NCI-H524 treated with DMSO at 0.1 percent for 48 hours (cell line): ENCODE data around the gene OST4.

Experiments used
- DNase-seq: peaks from one replicate; lab custom pipeline; 2025; lab: John Stamatoyannopoulos, UW

The OST4 gene

DNA sequence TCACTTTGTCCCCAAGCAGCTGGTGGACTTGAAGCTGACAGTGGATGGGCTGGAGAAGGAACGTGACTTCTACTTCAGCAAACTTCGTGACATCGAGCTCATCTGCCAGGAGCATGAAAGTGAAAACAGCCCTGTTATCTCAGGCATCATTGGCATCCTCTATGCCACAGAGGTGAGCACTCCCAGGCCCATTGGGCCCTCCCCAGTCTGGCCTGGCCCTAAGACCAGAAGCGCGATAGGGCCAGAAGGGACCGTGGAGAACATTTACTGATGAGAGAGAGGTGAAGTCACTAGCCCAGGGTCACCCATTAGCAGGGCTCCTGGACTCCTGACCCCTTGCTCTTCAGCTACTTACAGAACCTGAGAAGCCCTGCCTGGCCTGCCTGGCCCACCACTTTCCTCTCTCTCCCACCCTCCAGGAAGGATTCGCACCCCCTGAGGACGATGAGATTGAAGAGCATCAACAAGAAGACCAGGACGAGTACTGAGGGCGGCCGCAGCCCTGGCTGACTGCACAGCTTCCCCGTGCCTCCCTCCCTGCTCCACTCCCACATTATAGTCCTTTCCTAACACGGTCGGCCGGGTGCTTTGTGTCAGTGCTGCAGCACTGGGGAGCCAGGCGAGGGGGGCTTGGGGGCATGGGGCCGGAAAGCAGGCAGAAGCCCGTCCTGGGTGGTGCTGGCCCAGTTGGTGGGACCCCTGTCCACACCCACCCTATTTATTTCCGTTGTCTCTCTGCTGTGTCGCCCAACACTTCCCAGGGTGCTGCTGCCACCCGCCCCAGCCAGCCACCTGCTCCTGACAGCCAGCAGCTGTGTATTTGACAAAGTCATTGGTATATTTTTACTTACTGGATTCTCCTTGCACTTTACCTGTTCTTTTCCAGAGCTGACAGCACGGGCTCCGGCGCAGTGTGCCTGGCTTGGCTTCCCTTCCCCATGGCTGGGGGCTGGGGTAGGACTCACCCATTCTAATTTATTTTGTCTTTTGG lies 45.3 kb downstream of the OST4 start:
- no peak for DNase-seq

DNA sequence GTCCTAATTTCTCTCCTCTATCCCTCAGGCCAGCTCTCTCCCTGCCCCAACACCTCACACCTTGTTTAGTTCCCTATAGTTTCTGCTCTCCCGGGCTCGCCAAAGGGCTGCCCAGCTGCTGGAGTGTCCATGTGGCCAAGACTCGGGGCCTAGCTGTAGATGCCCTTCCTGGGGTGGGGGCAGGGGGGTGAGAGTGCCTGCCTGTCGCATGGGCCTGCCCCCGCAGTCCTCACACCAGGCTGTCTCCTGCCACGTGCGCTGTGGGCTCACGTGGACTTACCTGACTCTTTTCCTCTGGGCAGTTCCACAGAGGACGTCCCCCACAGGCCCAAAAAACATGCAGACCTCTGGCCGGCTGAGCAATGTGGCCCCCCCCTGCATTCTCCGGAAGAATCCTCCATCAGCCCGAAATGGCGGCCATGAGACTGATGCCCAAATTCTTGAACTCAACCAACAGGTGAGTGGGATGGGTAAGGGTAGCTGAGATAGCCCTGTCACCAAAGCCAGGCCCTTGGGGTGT lies 46.1 kb downstream of the OST4 start:
- DNase-seq = no peak

DNA sequence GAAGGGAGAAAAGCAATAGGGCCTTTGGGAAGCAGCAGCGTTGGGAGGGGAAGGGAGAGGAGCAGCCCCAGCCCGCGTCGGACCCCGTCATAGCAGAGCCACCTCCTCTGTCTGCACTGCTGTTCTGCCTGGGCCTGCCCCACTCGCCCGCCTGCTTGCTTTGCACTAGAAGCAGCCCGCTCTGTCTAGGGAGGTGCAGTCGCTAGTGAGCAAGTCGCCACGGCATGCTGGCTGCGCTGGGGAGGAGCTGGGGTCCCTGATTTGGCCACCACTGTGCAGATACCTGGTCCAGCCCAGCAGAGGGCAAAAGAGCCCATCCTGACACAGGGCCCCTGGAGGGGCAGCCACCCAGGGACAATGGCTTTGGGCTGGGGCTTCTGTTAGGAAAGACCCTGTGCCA lies 46.6 kb downstream of the OST4 start:
- DNase-seq = no peak

DNA sequence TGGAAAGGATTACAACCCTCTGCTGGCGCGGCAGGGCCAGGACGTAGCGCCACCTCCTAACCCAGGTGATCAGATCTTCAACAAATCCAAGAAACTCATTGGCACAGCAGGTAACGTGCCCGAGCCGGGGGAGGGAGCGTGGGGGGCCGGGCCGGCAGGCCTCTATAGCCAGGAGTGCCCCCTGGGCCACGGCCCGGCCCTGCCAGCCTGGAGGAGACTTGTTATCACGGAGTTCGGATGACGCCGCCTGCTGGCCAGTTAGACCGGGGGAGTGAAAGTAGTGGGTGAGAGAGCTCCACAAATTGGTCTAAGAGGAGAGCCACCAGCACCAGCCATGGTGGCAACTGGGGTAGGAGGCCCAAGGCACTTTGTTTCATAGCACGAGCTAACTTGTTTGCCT lies 47.3 kb downstream of the OST4 start:
- DNase-seq = no peak

DNA sequence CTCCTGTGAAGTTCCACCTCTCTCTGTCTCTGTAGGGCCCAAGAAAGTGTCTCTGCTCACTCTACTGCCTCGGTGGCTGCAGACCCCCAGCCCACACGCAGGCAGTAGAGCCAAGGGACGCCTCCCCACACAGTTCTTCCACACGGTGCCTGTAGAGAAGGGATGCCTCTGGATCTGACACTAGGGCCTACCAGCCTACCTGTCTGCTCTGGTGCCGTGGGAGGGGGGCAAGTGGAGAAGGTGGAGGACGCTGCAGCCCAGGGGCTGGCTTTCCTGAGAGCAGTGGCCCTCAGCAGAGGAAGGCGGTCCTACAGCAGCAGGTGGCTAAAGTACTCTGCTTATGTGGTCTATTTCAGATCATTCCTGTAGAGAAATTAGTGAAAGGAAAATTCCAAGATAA lies 47.7 kb downstream of the OST4 start:
- no peak for DNase-seq

DNA sequence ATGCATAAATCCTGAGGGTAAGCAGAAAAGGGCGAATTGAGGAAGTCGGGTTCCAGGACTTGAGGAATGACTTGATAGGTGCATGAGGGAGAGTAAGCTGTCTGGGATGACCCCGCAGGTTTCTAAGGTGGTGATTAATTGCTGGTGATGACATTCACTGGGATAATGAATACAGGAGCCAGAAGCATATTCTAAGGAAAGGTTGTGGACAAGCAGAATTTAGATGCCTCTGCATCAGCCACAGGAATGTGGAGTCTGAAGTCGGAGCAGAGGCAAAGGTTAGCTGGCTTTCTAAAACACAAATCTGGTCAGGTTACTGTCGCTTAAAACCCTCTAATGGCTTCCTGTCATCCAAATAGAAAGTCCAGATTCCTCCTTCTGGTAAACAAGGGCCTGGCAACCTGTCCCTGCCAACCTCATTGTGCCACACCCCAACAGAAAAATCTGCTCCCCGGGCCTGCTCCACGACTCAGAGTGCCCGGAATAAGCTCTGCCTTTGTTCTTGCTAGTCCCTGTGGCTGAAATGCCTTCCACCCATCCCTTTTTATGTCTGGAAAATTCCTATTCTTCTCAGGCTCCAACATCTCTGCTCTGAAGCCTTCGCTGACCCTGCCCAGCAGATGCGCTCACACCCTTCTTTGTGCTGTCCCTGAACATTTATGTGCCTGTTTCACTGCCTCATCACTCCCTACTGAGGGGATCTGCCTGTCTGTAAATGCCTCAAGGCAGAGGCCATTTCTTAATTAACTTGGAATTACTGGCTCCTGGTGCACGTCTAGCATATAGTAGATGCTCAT lies 50.0 kb downstream of the OST4 start:
- no peak for DNase-seq
